D721Med (cell line): Measurements from ENCODE around the gene CCDC3.

Source experiments
- DNase-seq: peaks from one replicate; pipeline ENCODE4 v3.0.0; 2011; ENCODE audit warnings: low spot score; ENCODE audit not compliant: insufficient read length
- FAIRE-seq: peaks from 2 replicates; lab custom pipeline; 2011; peaks lifted over from hg19 to GRCh38; lab: Jason Lieb, UNC
- CTCF ChIP-seq: IDR thresholded peaks from 2 replicates; pipeline ENCODE4 v1.5.1; 2012; ENCODE audit warnings: mild to moderate bottlenecking, control low read depth; ENCODE audit not compliant: insufficient read depth; ENCODE audit errors: missing control alignments

The CCDC3 gene

DNA sequence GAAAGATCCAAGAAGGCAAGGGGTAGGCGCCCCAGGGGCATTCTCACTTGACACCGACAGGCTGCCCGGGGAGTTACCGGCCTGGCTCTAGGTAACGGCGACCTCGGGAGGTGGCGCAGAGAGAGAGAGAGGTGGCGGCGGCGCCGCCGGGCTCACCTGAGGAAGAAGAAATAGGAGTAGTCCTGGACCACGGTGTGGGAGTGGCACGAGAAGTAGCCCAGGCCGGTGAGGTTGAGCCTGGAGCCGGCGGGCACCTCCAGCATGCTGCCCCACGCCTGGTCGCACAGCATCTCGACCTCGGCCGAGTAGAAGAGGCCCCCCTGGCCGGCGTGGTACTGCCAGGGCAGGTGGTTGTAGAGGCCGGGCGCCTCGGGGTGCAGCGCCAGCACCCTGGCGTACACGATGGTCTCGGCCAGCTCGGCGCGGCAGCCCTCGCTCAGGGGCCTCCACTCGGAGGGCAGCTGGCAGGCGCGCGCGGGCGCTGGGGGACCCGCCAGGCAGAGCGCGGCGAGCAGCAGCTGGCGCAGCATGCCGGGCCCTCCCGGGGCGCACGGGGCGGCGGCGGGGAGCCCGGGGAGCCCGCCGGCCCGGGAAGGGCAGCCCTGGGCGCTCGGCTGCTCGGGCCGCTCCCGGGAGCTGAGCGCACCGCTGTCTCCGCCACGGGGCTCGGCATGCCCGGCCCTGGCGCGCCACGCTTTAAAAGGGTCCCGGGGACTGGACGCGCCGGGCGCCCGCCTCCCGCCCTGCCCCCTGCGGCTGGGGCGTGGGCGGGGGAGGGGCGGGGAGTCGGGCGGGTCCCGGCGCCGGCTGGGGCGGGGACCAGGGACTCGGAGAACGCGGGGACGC lies at the start of gene CCDC3:
CCDC3 (minus strand) TSS at position 673 of the 846 bp plus-strand sequence; CDS start at position 530, 143 bp downstream.
- DNase-seq (peak; percentile 25), FAIRE-seq (no peak)
- TF ChIP-seq CTCF: no peak

DNA sequence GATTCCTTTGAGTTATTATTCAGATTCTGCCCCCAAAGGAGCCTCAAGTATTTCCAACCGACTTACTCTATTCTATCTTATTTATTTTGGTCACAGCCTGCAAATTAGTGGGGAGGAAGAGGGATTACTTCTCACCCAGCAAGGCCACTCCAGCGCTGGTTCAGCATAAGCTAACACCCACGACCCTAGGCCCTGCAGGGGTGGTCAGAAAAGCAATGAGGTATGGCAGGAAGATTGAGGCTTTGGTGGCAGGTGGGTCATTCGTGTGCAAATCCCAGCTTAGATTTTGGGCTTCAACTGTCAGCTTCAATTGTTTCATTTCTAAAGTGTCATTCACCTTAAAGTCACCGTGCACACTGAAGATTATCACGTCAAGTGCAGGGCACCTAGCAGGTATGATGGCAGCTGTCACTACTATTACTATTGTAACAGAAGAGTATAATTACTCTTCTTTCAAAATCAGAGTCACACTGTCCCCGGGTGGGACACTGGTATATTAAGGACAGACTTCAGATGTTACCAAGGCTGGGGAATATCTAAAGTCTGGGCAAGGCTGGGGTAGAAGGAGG lies 49.7 kb upstream of the CCDC3 start:
- DNase-seq: no peak
- FAIRE-seq: no peak
- no peak for TF ChIP-seq CTCF

- no peak for DNase-seq
- no peak for FAIRE-seq
- no peak for TF ChIP-seq CTCF
These were observed 48.4 kb upstream of the CCDC3 start for GRCh38 chr10:13049774-13050420.

DNA sequence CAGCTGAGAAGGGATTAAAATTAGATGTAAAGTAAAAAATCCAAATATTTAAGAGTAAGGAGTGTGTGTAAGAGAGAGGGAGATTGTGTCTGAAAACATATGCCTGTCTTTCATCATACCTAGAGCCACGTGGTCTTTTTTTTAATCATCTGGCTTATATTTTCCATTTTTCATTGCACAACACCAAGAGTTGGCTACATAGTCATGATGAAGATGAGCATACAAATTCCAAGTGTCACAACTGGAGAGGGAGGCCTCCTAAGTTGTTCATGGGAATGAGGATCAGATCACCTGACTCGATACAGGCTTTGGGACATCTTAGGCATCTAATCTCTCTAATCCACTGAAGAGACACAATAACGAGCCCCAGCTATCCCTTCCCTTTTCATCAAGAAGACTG lies 47.2 kb upstream of the CCDC3 start:
- no peak for DNase-seq
- no peak for TF ChIP-seq CTCF
- no peak for FAIRE-seq

DNA sequence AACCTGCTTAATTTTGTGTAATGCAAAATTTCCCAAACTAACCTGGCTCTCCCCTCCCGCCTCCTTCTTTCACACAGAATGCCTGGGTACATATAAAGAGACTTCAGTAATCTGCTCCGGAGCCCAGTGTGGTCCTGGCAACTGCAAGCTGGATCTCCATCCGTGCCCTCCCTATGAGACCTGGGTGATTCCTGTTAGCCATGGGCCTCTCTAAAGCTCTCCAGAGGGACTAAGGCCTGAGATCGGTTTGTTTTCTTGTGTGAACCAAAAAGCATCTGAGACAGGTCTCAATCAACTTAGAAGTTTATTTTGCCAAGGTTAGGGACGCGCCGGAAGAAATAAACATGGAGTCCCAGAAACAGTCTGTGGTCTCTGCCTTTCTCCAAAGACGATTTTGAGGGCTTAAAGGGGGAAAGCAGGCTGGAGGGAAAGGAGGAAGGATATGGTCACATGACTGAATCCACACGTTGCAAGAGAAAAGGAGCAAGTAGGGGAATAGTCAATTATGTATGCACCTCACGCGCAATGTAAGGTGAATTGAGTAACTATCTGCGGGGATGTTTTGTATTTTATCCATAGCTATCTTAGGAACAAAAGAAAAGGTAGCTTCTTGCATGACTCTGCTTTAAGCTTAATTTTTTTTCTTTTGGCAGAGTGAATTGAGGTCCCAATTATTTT lies 46.2 kb upstream of the CCDC3 start:
- DNase-seq: no peak
- no peak for FAIRE-seq
- TF ChIP-seq CTCF: no peak

- FAIRE-seq: no peak
- TF ChIP-seq CTCF: no peak
- no peak for DNase-seq
These were observed 45.5 kb upstream of the CCDC3 start for GRCh38 chr10:13046851-13047528.
